Activated T-helper 17 cell treated with anti-CD3 and anti-CD28 coated beads, Interleukin-2, amount 50 U/mL, for 72 hours (primary cell): ENCODE data around the gene BBS9. TPM values are rescaled to one million over a fixed set of nuclear protein-coding genes. Genes with fewer than 3 reads are reported as not detected.
"Not testable (repeated sequence)": the region's sequence is repeated elsewhere in the genome, so short reads cannot be mapped to it uniquely, and the experiment has no call there.

Source experiments
- ATAC-seq: fragments of 150-1000 bp; cut with Tn5 transposase; replicated peaks from 2 replicates; pipeline ENCODE4 v1.10.0; 2021; ENCODE audit warnings: mild to moderate bottlenecking, moderate library complexity
- H3K27ac Mint-ChIP-seq: one replicate; pipeline ENCODE4 v1.8.0; 2022; ENCODE audit warnings: mixed read lengths
- H3K27me3 Mint-ChIP-seq: one replicate; pipeline ENCODE4 v1.8.0; 2022; ENCODE audit warnings: mixed read lengths
- H3K36me3 Mint-ChIP-seq: one replicate; pipeline ENCODE4 v1.8.0; 2022; ENCODE audit warnings: low read depth, mild to moderate bottlenecking, mixed read lengths
- H3K4me1 Mint-ChIP-seq: one replicate; pipeline ENCODE4 v1.8.0; 2022; ENCODE audit warnings: mixed read lengths
- H3K4me3 Mint-ChIP-seq: one replicate; pipeline ENCODE4 v1.8.0; 2022; ENCODE audit warnings: mild to moderate bottlenecking, mixed read lengths
- H3K9me3 Mint-ChIP-seq: one replicate; pipeline ENCODE4 v1.8.0; 2022; ENCODE audit warnings: mixed read lengths
- total RNA-seq, 2 donors: library from RNA; stranded (reverse); gene quantifications; one replicate each; pipeline ENCODE4 v1.2.3, GENCODE V29; 2022

Gene BBS9
- total RNA-seq, 2 donors from 2014 or later, result 11.3 to 14.4 TPM

GRCh38 chr7:33303978-33304557 is 174.7 kb downstream of the BBS9 start:
- ATAC-seq, H3K4me3 Mint-ChIP-seq, H3K27me3 Mint-ChIP-seq, H3K4me1 Mint-ChIP-seq, H3K27ac Mint-ChIP-seq: not testable (repeated sequence)
- H3K9me3 Mint-ChIP-seq, result peaks cover 21% of the 10 kb centered on the region
- peaks cover 26% of the 10 kb centered on the region for H3K36me3 Mint-ChIP-seq

GRCh38 chr7:33307205-33307604 is 177.8 kb downstream of the BBS9 start:
- Mint-ChIP-seq H3K4me3 (no peak overlapping the region), H3K36me3 (peaks cover 16% of the 10 kb centered on the region), H3K27ac (no peak overlapping the region), H3K9me3 (peaks cover 8% of the 10 kb centered on the region), H3K4me1 (no peaks in the 10 kb centered on the region), H3K27me3 (no peaks in the 10 kb centered on the region)
- ATAC-seq, result no peak

DNA sequence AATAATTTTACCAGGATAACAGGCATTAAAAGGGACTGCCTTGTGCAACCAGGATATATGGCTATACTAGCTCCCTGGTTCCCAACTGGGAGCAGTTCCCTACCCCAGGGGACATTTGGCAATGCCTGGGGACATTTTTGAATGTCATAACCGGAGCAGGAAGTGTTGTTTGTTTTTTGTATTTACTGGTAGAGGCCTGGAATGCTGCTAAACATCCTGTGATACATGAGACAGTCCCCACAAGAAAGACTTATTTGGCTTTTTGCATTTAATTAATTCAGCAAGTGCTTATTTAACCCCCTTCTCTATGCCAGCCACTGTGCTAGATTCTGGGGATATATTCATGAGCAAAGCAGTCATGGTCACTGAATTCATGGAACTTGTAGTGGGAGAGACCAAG is 181.2 kb downstream of the BBS9 start:
- H3K4me3 Mint-ChIP-seq, result no peak overlapping the region
- H3K27me3 Mint-ChIP-seq, result no peaks in the 10 kb centered on the region
- H3K36me3 Mint-ChIP-seq, result peaks cover 20% of the 10 kb centered on the region
- no peak for ATAC-seq
- H3K27ac Mint-ChIP-seq, result no peak overlapping the region
- peaks cover 4% of the 10 kb centered on the region for H3K9me3 Mint-ChIP-seq
- H3K4me1 Mint-ChIP-seq, result no peaks in the 10 kb centered on the region

GRCh38 chr7:33325754-33326484 is 196.6 kb downstream of the BBS9 start:
- Mint-ChIP-seq H3K27ac (no peak overlapping the region), H3K27me3 (no peaks in the 10 kb centered on the region), H3K36me3 (peaks cover 25% of the 10 kb centered on the region), H3K4me1 (no peaks in the 10 kb centered on the region), H3K9me3 (no peaks in the 10 kb centered on the region), H3K4me3 (no peak overlapping the region)
- no peak for ATAC-seq

DNA sequence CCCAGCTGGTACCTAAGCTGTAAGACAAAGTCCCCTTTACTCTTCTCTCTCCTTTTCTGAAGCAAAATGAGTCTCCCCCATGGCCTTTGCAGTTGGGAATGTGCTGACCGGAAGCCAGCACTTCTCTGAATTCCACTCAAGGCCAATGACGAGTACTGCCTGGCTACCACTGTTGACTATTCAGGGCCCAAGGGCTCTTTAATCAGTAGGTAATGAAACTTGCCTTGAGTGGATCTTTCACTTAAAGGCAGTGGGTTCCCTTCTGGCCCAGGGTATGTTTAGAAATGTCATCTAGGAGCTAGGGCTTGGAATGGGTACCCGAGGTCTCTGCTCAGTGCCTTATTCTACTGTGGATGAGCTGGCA is 197.1 kb downstream of the BBS9 start:
- Mint-ChIP-seq H3K4me3 (no peak overlapping the region), H3K27me3 (no peaks in the 10 kb centered on the region), H3K4me1 (no peaks in the 10 kb centered on the region), H3K36me3 (peaks cover 25% of the 10 kb centered on the region), H3K9me3 (no peaks in the 10 kb centered on the region), H3K27ac (no peak overlapping the region)
- no peak for ATAC-seq

GRCh38 chr7:33327427-33327826 is 198.1 kb downstream of the BBS9 start:
- H3K9me3 Mint-ChIP-seq, result no peaks in the 10 kb centered on the region
- H3K4me3 Mint-ChIP-seq, result no peak overlapping the region
- no peak overlapping the region for H3K27ac Mint-ChIP-seq
- H3K27me3 Mint-ChIP-seq, result no peaks in the 10 kb centered on the region
- H3K4me1 Mint-ChIP-seq, result no peaks in the 10 kb centered on the region
- H3K36me3 Mint-ChIP-seq, result peaks cover 22% of the 10 kb centered on the region
- no peak for ATAC-seq

DNA sequence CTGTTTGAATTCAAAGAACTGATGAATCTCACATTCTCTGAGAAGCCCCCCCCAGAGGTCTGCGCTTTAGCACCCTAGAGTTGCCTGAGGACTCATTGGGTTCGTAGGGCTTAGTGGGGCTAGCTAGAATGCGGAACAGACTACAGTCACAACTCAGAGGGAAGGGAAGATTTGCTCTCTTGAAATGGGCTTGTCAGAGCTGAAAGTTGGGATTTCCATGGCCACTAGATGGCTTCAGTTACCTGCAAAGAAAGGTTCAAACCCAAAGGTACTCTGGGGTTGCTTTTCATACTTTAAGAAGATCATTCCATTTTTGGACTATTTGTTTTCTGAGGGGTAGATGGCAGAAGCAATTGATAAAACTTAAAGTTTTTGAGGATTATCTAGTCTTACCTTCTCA is 205.0 kb downstream of the BBS9 start:
- no peak for ATAC-seq
- Mint-ChIP-seq H3K27ac (no peak overlapping the region), H3K36me3 (no peaks in the 10 kb centered on the region), H3K4me3 (no peak overlapping the region), H3K9me3 (no peaks in the 10 kb centered on the region), H3K4me1 (no peaks in the 10 kb centered on the region), H3K27me3 (no peaks in the 10 kb centered on the region)

- H3K27me3 Mint-ChIP-seq, result no peaks in the 10 kb centered on the region
- H3K4me1 Mint-ChIP-seq, result no peaks in the 10 kb centered on the region
- H3K9me3 Mint-ChIP-seq, result no peaks in the 10 kb centered on the region
- no peak overlapping the region for H3K4me3 Mint-ChIP-seq
- no peak for ATAC-seq
- H3K27ac Mint-ChIP-seq, result no peak overlapping the region
- peaks cover 3% of the 10 kb centered on the region for H3K36me3 Mint-ChIP-seq
Observed at GRCh38 chr7:33336820-33337219, 207.5 kb downstream of the BBS9 start.

GRCh38 chr7:33339074-33339790 is 209.9 kb downstream of the BBS9 start:
- no peak for ATAC-seq
- no peaks in the 10 kb centered on the region for H3K27me3 Mint-ChIP-seq
- no peaks in the 10 kb centered on the region for H3K4me1 Mint-ChIP-seq
- no peak overlapping the region for H3K4me3 Mint-ChIP-seq
- H3K36me3 Mint-ChIP-seq, result peaks cover 5% of the 10 kb centered on the region
- H3K9me3 Mint-ChIP-seq, result no peaks in the 10 kb centered on the region
- no peak overlapping the region for H3K27ac Mint-ChIP-seq

- no peak for ATAC-seq
- peaks cover 35% of the 10 kb centered on the region for H3K36me3 Mint-ChIP-seq
- no peak overlapping the region for H3K4me3 Mint-ChIP-seq
- no peaks in the 10 kb centered on the region for H3K27me3 Mint-ChIP-seq
- H3K27ac Mint-ChIP-seq, result no peak overlapping the region
- no peaks in the 10 kb centered on the region for H3K9me3 Mint-ChIP-seq
- H3K4me1 Mint-ChIP-seq, result no peaks in the 10 kb centered on the region
Observed at GRCh38 chr7:33346055-33346454, 216.7 kb downstream of the BBS9 start.

- Mint-ChIP-seq H3K9me3 (no peaks in the 10 kb centered on the region), H3K27me3 (no peaks in the 10 kb centered on the region), H3K36me3 (peaks cover 22% of the 10 kb centered on the region), H3K27ac (no peak overlapping the region), H3K4me3 (no peak overlapping the region), H3K4me1 (no peaks in the 10 kb centered on the region)
- ATAC-seq, result no peak
Observed at GRCh38 chr7:33350577-33350976, 221.2 kb downstream of the BBS9 start.

- Mint-ChIP-seq H3K27me3 (no peaks in the 10 kb centered on the region), H3K4me1 (no peaks in the 10 kb centered on the region), H3K36me3 (peaks cover 18% of the 10 kb centered on the region), H3K9me3 (no peaks in the 10 kb centered on the region), H3K27ac (no peak overlapping the region), H3K4me3 (no peak overlapping the region)
- no peak for ATAC-seq
Observed at GRCh38 chr7:33351709-33352108, 222.3 kb downstream of the BBS9 start.

- Mint-ChIP-seq H3K4me3 (no peak overlapping the region), H3K36me3 (peaks cover 14% of the 10 kb centered on the region), H3K27ac (no peak overlapping the region), H3K9me3 (no peaks in the 10 kb centered on the region), H3K27me3 (no peaks in the 10 kb centered on the region), H3K4me1 (no peaks in the 10 kb centered on the region)
- ATAC-seq, result no peak
Observed at GRCh38 chr7:33354201-33354600, 224.8 kb downstream of the BBS9 start.

GRCh38 chr7:33355386-33355785 is 226.0 kb downstream of the BBS9 start:
- Mint-ChIP-seq H3K4me3 (no peak overlapping the region), H3K4me1 (no peaks in the 10 kb centered on the region)

DNA sequence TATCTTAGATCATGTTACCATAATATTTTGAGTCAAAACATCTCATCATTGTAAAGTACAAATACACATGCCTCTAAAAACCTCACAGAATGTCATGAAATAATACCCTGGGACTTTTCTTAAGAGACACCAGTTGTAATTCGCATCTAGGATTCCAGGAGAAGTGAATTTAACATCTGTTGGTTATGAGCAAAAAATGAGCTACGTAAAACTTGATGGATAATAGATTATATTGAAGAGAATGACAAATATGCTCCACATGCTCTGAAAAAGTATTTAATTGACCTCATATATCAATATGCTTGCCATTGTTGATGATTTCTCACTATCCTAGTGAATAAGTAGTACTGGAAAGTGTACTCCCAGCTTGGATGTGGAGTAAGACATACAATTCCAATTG is 227.0 kb downstream of the BBS9 start:
- no peaks in the 10 kb centered on the region for H3K36me3 Mint-ChIP-seq
- no peaks in the 10 kb centered on the region for H3K9me3 Mint-ChIP-seq
- H3K27ac Mint-ChIP-seq, result no peak overlapping the region
- no peaks in the 10 kb centered on the region for H3K4me1 Mint-ChIP-seq
- H3K4me3 Mint-ChIP-seq, result no peak overlapping the region
- no peaks in the 10 kb centered on the region for H3K27me3 Mint-ChIP-seq
- no peak for ATAC-seq

More at GRCh38 chr7:33355386-33355785, 226.0 kb downstream of the BBS9 start:
- Mint-ChIP-seq H3K27me3 (no peaks in the 10 kb centered on the region), H3K27ac (no peak overlapping the region), H3K9me3 (no peaks in the 10 kb centered on the region), H3K36me3 (peaks cover 5% of the 10 kb centered on the region)
- no peak for ATAC-seq
